A549 (cell line): Measurements from ENCODE around the gene GGT7.

Experiments used
- CTCF ChIP-seq: fragments of >200 bp; sonication (Bioruptor Twin); formaldehyde crosslinking; IDR thresholded peaks from 3 replicates; pipeline ENCODE4 v1.5.1; 2016
- ELK1 ChIP-seq: fragments of 150-350 bp; IDR thresholded peaks from 2 replicates; pipeline ENCODE4 v1.6.1; 2014; ENCODE audit warnings: low read depth, mild to moderate bottlenecking, low read length
- HOXB13 ChIP-seq: fragments of 250-450 bp; sonication (Bioruptor Pico); IDR thresholded peaks from 2 replicates; pipeline ENCODE4 v1.5.0; 2020; ENCODE audit warnings: low read depth, mild to moderate bottlenecking, moderate library complexity
- NR3C1 ChIP-seq: fragments of >200 bp; sonication (Bioruptor Twin); formaldehyde crosslinking; IDR thresholded peaks from 3 replicates; pipeline ENCODE4 v1.6.1; 2017
- POLR2A ChIP-seq: IDR thresholded peaks from 2 replicates; pipeline ENCODE4 v1.6.1; 2012; ENCODE audit warnings: mild to moderate bottlenecking, low read length
- RAD21 ChIP-seq, 2 experiments: fragments of >200 bp in 1 of 2; sonication (Bioruptor Twin) in 1 of 2; formaldehyde crosslinking in 1 of 2; IDR thresholded peaks in 1 of 2; conservative IDR thresholded peaks in 1 of 2; 2 replicates in 1 of 2; 3 replicates in 1 of 2; pipeline ENCODE4 v1.6.1; 2012 to 2018; ENCODE audit warnings: inconsistent platforms in 1 of 2
- RFX5 ChIP-seq: fragments of 450-650 bp; IDR thresholded peaks from 2 replicates; pipeline ENCODE4 v1.7.1; 2014; ENCODE audit warnings: antibody characterized with exemption, mild to moderate bottlenecking, moderate library complexity
- USF2 ChIP-seq: fragments of 450-650 bp; IDR thresholded peaks from 2 replicates; pipeline ENCODE4 v1.6.1; 2014; ENCODE audit warnings: antibody characterized with exemption
- ZSCAN20 ChIP-seq: fragments of 250-450 bp; sonication (Bioruptor Pico); IDR thresholded peaks from 2 replicates; pipeline ENCODE4 v1.8.0; 2022; ENCODE audit warnings: mild to moderate bottlenecking, moderate library complexity

GRCh38 chr20:34881689-34882088 is 9.0 kb upstream of the GGT7 start:
- TF ChIP-seq RAD21 (conservative IDR thresholded peaks at IDR 0.05 in 1 of 2, IDR thresholded peaks at IDR 0.05 in 1 of 2) (no peak), POLR2A (no peak), NR3C1 (no peak), CTCF (no peak), USF2 (no peak), HOXB13 (no peak), ZSCAN20 (CRISPR knock-in tag) (no peak), ELK1 (no peak), RFX5 (no peak)
